OCI-M2 (cell line): ENCODE data around the gene FRMD4A.

Source experiments
- DNase-seq: peaks from one replicate; lab custom pipeline; 2025; ENCODE audit not compliant: unreplicated experiment; lab: John Stamatoyannopoulos, UW

The FRMD4A gene

GRCh38 chr10:14330388-14331061 is at the start of gene FRMD4A:
Gene FRMD4A, minus strand, starts transcription at chr10:14330924.
- no peak for DNase-seq

- no peak for DNase-seq
These were observed 49.0 kb upstream of the FRMD4A start for GRCh38 chr10:14379556-14380280.

DNA sequence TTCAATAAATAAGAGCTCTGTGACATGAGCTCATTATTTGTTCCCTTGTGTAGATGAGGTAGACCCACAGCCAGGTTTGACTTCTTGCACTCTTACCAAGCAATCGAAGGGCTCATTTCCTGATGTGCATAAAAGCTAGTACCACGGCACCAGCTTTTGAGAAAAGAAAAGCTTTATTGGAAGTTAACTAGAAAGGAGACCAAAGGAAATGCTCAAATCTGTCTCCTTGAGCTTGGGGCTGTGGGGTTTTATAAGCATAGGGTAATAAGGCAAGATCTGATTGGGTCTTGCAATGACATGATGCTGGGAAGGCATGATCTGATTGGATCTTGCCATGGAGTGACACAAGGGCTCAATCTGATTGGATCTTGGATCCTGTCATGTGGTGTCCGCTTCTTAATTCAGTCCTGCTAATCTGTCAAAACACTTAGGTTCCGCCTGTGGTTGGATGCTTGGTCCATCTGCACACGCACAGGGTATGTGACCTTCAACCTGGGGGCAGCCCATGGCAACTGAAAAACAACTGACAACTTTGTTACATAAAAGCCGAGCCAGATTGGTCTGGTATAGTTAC is 47.8 kb upstream of the FRMD4A start:
- no peak for DNase-seq

- DNase-seq = no peak
These were observed 47.0 kb upstream of the FRMD4A start for GRCh38 chr10:14377591-14378175.

DNA sequence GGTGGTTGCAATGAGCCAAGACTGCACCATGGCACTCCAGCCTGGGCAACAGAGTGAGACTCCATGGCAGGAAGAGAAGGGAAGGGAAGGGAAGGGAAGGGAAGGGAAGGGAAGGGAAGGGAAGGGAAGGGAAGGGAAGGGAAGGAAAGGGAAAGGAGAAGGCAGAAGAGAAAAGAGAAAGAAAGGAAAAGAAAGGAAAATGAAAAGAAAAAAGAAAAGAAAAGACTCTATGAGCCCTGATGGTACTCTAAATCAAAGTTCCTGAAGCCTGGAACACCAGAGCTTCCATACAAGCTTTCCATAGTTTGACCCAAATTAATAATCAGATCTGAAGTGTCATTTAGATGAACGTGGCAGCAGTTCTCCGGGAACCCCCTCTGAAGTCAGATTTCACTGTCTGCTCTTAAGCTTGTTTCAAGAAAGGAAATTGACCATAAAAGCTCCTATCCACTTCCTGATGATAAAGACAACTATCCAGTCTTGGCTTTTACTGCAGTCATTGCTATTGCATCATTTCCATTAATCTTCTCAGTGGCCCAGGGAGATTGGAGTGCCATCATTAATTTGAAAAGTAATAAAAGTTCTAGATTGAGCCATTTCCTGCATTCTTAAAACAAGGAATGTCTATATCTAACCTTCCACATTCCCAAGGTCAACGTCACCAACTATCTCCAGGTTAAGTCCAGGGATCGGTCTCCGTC is 44.2 kb upstream of the FRMD4A start:
- DNase-seq = no peak

DNA sequence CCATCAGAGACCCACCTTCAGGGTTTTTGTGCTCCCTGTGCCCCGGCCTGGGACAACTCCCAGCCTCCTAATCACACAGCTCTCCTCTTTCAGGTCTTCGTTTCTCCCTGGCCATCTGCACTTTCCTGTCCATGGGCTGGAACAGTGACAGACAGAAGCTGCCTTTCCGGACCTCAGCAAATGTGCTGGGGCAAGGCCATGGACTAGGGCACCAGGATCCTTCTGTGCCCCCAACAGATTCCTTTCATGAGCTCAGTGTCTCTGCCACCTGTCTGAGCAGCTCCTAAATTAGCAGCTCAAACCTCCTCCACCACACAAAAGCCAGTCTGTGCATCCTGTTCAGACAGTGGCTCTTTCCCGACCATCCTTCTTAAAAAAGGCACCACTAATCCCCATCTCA is 41.9 kb upstream of the FRMD4A start:
- DNase-seq = no peak

GRCh38 chr10:14371581-14371980 is 40.9 kb upstream of the FRMD4A start:
- DNase-seq = no peak

DNA sequence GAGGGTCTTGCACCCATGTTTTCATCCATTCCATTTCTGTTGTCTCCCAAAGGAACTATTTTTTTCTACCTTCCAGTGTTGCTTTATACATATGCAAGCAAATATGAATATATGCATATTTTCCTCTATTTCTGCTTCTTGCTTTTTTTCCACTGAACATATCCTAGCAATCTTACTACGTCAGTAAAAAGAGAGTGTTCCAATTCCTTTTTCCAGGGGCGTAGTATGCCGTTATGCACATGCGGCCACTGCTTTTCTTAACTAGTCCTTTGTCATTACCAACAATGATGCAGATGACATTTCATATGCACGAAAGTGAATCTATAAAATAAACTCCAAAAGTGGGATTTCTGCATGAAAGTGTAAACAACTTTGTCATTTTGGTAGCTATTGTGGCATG is 40.2 kb upstream of the FRMD4A start:
- no peak for DNase-seq

DNA sequence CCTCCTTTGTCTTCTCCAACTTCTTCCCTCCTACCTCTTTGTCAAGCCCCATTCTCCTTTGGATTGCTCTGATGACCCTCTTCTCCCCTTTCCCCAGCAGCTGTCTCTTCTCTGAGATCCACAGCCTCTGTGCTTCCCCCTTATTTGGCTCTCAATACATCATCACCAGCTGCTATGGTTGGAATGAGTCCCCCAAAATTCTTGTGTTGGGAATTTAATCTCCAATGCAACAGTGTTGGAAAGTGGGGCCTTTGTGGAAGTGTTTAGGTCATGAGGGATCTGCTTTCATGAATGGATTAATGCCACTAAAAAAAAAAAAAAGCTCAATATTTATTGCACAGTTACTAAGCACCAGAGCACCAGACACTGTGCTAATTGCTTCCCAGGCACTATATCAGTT is 39.2 kb upstream of the FRMD4A start:
- no peak for DNase-seq

GRCh38 chr10:14366760-14367159 is 36.0 kb upstream of the FRMD4A start:
- DNase-seq = no peak

DNA sequence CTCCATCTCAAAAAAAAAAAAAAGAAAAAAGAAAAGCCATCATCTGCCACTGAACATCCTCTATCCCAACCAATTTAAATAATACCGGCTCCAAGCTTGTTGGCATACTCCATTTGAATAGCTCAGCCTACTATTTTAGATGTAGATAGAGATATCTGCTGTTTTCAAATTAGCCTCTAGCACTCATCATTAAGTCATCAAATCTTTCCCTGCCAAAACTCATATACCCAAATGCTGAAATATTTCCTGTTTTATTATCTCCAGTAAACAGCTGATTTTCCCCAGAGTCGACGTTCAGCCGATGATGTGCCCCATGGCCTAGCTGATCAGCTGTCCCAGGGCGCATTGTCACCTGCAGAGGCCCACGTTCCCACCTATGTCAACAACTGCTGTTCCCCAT is 34.5 kb upstream of the FRMD4A start:
- DNase-seq = no peak

DNA sequence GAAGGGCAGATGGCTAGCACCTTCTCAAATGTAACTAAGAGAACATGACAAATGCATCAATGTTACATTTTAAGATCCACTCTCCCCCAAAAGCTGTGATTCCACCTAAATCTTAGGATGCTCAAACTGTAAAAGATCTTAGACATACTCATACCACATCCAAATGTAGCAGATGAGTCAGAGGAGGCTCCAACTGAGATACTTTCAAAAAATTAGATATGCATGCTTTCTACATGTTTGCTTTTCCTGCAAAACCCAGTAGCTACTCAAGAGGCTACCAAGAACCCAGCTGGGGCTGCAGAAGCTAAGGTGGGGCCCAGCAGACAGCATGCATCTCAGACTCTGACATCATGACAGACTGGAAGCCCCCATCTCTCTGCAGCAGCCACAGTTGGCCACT is 31.4 kb upstream of the FRMD4A start:
- DNase-seq = no peak

GRCh38 chr10:14360961-14361360 is 30.2 kb upstream of the FRMD4A start:
- no peak for DNase-seq

GRCh38 chr10:14360515-14360914 is 29.8 kb upstream of the FRMD4A start:
- DNase-seq = no peak

DNA sequence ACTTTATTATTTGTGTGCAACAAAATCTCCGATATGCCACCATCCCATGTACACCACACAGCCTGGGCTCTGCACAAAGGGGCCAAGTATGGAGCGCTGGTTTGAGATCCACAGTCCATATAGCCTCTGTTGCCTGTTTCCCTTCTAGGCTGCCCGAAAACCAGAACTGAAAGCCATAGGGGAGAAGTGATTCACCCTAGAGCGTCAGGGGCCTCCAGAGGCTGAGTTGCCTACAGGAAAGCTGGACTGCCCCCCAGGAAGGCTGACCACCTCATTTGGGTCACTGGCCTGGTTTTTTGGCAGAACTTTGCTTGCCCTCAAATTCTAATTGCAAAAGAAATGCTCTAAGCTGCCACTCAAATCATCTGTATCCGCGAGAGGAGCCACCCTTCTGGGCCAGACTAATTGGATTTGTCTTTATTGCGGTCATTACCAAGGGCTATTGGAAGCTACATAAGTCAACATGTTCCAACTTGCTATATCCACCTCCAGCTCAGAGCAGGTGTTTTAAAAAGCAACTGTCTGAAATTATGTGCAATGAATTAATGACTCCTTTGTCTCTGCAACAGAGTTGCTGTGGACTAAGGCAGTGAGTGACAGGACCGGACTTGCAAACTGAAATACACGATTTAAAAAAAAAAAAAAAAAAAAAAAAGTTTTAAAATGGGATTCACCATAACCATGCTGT is 28.3 kb upstream of the FRMD4A start:
- no peak for DNase-seq

DNA sequence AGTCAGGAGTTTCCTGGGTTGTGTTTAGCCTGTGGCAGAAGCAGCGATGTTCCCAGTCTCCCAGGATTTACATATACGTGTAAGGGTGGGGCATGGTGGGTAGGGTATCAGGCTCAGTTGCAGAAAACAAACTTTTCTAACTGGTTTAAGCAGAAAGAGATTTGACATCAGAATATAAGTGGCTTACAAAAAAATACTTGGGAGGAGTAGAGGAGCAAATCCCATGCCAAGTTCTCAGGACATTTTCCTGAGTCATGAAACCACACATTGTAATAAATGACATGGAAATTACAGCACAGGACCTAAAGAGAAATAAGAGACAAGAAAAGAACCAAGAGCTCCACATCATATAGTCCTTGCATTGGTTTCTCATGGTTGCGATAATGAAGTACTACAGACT is 26.2 kb upstream of the FRMD4A start:
- DNase-seq = no peak

GRCh38 chr10:14355750-14356149 is 25.0 kb upstream of the FRMD4A start:
- no peak for DNase-seq

- no peak for DNase-seq
These were observed 22.7 kb upstream of the FRMD4A start for GRCh38 chr10:14353291-14353913.

DNA sequence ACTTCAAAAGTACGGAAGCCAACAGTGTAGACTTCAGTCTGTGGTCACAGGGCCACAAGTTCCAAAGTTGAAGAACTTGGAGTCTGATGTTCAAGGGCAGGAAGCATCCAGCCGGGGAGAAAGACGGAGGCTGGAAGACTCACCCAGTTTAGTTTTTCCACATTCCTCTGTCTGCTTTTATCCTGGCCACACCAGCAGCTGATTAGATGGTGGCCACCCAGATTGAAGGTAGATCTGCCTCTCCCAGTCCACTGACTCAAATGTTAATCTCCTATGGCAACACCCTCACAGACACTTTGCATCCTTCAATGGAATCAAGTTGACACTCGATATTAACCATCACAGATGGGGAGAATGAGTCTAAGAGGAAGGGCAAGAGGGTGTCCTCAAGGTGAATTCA is 19.3 kb upstream of the FRMD4A start:
- no peak for DNase-seq

DNA sequence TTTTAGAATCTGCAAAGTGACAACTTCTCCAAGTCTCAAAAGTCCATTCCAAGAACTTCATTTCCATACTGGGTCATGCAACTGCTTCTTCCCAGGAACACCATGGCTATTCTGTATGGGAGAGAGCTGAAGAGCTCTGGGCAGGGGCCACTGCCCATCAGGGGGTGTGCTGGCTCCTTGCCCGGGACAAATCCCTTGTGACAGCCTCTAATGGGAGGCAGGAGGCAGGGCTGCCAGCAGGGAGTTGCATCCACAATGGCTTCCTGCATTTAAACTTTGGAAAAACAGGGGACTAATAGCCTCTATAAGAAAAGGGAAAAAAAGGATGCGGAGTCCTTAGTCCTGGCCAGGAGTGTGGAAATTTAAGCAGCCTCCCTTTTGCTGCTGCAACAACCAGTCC is 18.4 kb upstream of the FRMD4A start:
- no peak for DNase-seq
